Erythroblast (primary cell): ENCODE measurements around the gene MAPK1.
"Not testable (repeated sequence)": the region's sequence is repeated elsewhere in the genome, so short reads cannot be mapped to it uniquely, and the experiment has no call there.

Source experiments
- GATA1 ChIP-seq: IDR thresholded peaks from 2 replicates; pipeline ENCODE4 v1.6.1; 2011; ENCODE audit warnings: low read depth, mild to moderate bottlenecking, control low read depth, low read length, moderate library complexity
- POLR2A ChIP-seq: IDR thresholded peaks from 2 replicates; pipeline ENCODE4 v1.6.1; 2011; ENCODE audit warnings: mild to moderate bottlenecking, low read length

GRCh38 chr22:21824962-21825361 lies 42.5 kb downstream of the MAPK1 start:
- TF ChIP-seq POLR2A, GATA1: not testable (repeated sequence)
